Mammary epithelial cell (primary cell): ENCODE data around the gene ERC1.

ENCODE experiments used
- EZH2 ChIP-seq: IDR thresholded peaks from 2 replicates; pipeline ENCODE4 v1.6.1; 2012; ENCODE audit warnings: low read length, inconsistent platforms, borderline replicate concordance
- TF ChIP-seq, protein P1 (sequence below), 2 donors: IDR thresholded peaks in 1 of 2; conservative IDR thresholded peaks in 1 of 2; 2 replicates each; pipeline ENCODE4 v1.5.1; 2011 to 2012; ENCODE audit warnings: inconsistent platforms in 2 of 2, low read length in 2 of 2, mild to moderate bottlenecking in 2 of 2, control low read depth in 1 of 2, low read depth in 1 of 2; ENCODE audit not compliant: insufficient read depth in 1 of 2; ENCODE audit errors: extremely low read depth in 1 of 2

DNA sequence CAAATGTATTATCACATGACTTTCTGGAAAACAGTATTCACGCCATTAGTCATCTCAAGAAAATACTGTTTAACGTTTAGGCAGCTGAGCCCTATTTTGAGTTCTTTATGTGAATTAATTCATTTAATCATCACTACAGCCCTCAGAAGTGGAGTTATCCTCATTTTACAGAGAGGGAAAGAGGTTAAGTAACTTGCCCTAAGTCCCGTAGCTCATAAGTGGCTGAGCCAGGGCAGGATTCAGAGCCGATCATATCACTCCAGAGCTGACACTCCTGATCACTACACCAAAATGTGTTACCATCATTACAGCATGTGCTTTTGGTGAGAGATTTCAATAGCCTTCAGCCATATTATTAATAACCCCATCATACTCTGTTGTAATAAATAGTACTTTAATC is 392.7 kb downstream of the ERC1 start:
- TF ChIP-seq, protein P1, sequence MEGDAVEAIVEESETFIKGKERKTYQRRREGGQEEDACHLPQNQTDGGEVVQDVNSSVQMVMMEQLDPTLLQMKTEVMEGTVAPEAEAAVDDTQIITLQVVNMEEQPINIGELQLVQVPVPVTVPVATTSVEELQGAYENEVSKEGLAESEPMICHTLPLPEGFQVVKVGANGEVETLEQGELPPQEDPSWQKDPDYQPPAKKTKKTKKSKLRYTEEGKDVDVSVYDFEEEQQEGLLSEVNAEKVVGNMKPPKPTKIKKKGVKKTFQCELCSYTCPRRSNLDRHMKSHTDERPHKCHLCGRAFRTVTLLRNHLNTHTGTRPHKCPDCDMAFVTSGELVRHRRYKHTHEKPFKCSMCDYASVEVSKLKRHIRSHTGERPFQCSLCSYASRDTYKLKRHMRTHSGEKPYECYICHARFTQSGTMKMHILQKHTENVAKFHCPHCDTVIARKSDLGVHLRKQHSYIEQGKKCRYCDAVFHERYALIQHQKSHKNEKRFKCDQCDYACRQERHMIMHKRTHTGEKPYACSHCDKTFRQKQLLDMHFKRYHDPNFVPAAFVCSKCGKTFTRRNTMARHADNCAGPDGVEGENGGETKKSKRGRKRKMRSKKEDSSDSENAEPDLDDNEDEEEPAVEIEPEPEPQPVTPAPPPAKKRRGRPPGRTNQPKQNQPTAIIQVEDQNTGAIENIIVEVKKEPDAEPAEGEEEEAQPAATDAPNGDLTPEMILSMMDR (conservative IDR thresholded peaks at IDR 0.05 in 1 of 2, IDR thresholded peaks at IDR 0.05 in 1 of 2; ENCODE audit: extremely low read depth in 1 of 2, insufficient read depth in 1 of 2, low read depth in 1 of 2, low read length in 2 of 2) = no peak
- TF ChIP-seq EZH2 = no peak
